Prostate gland (tissue), 2 donors: ENCODE measurements around the gene KCMF1.

Experiments
- POLR2A ChIP-seq: fragments of 450-650 bp; IDR thresholded peaks from one replicate; pipeline ENCODE4 v1.6.1; 2016; ENCODE audit warnings: antibody characterized with exemption, mild to moderate bottlenecking
- POLR2AphosphoS5 ChIP-seq: sonication (generic); formaldehyde crosslinking; IDR thresholded peaks from one replicate; pipeline ENCODE4 v1.6.1; 2017; ENCODE audit warnings: antibody characterized with exemption
- TF ChIP-seq, protein P1 (sequence below), 4 experiments: fragments of 200-600 bp in 2 of 4; fragments of 450-650 bp in 2 of 4; sonication (generic) in 2 of 4; IDR thresholded peaks; 1 replicate in 3 of 4; 2 replicates in 1 of 4; pipeline ENCODE4 v1.5.1; 2016 to 2019; ENCODE audit warnings: antibody characterized with exemption in 4 of 4, mild to moderate bottlenecking in 2 of 4, moderate library complexity in 2 of 4

DNA sequence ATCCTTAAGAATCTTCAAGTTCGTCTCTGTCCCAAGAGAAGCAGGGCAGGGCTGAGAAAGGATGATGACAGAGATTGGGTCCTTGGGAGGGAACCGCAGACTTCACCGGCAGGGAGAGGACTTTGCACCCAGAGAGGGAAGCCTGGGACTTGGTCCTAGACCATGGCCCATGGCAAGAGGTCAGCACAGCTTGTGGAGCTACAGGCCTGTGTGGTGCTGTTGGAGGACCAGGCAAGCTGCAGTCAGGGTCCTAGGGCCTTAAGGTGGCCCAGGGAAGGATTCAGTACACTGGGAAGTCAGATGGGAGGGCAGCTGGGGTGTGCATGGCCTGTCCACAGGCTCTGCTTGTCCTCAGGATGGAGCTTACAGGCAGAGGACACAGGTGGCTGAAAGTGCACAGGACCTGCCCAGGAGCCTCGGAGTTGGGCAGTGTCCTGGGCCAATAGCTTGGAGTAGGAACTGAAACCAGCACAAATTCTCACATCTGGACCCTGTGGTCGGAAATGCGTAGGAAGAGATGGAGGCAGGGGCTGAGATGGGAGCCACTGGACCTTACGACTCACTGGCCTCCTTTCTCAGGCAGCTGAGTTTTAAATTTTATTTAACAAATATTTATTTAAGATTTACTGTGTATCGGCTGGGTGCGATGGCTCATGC is 105.8 kb downstream of the KCMF1 start:
- TF ChIP-seq, protein P1, sequence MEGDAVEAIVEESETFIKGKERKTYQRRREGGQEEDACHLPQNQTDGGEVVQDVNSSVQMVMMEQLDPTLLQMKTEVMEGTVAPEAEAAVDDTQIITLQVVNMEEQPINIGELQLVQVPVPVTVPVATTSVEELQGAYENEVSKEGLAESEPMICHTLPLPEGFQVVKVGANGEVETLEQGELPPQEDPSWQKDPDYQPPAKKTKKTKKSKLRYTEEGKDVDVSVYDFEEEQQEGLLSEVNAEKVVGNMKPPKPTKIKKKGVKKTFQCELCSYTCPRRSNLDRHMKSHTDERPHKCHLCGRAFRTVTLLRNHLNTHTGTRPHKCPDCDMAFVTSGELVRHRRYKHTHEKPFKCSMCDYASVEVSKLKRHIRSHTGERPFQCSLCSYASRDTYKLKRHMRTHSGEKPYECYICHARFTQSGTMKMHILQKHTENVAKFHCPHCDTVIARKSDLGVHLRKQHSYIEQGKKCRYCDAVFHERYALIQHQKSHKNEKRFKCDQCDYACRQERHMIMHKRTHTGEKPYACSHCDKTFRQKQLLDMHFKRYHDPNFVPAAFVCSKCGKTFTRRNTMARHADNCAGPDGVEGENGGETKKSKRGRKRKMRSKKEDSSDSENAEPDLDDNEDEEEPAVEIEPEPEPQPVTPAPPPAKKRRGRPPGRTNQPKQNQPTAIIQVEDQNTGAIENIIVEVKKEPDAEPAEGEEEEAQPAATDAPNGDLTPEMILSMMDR (IDR thresholded peaks at IDR 0.05) = no peak
- no peak for TF ChIP-seq POLR2A
- TF ChIP-seq POLR2AphosphoS5 = no peak
